ENCODE data around the gene SF3B3. TPM values are rescaled to one million over a fixed set of nuclear protein-coding genes. Genes with fewer than 3 reads are reported as not detected.

The SF3B3 gene
- total RNA-seq, 2 experiments from 2014 or later, result 195 to 441 TPM

- no peak for TF ChIP-seq EZH2phosphoT487 (IDR thresholded peaks at IDR 0.05; ENCODE audit: borderline replicate concordance, low read depth, low read length)
- Histone ChIP-seq H3K9me3 (ENCODE audit: low read length) (no peaks in the 10 kb centered on the region), H3K4me3 (ENCODE audit: low read depth, low read length, poor library complexity, severe bottlenecking) (no peak overlapping the region), H3K36me3 (ENCODE audit: insufficient read depth, low read length) (peaks cover 100% of the 10 kb centered on the region), H4K20me1 (ENCODE audit: insufficient read depth, low read length) (peaks cover 24% of the 10 kb centered on the region), H3K79me2 (ENCODE audit: insufficient read depth, low read depth, low read length) (peaks cover 78% of the 10 kb centered on the region; the same call in 1 of the 2 replicates), H3K4me2 (ENCODE audit: low read length) (no peak overlapping the region), H3K4me1 (ENCODE audit: insufficient read depth, low read length, poor library complexity, severe bottlenecking) (no peaks in the 10 kb centered on the region), H2AFZ (ENCODE audit: low read length) (no peak overlapping the region), H3K9me2 (ENCODE audit: insufficient read depth, low read length) (no peaks in the 10 kb centered on the region), H3K27ac (ENCODE audit: low read depth, low read length, poor library complexity, severe bottlenecking) (no peak overlapping the region)
- intact Hi-C loops (cut with micrococcal nuclease; ENCODE audit: unreplicated experiment), result loop anchor here (10.0 kb wide), 1 partner anchor 285 kb away; no protein-coding TSS in a partner anchor
- BruUV-seq (replicated peaks), result no TSS peak
- ChIA-PET POLR2A (no interaction called here), CTCF (ENCODE audit: unreplicated experiment) (no interaction called here)
- no peak for DNase-seq (ENCODE audit: low spot score)
These were observed 26.5 kb downstream of the SF3B3 start for GRCh38 chr16:70550082-70550481.

GRCh38 chr16:70551788-70552187 lies 28.2 kb downstream of the SF3B3 start:
- no peaks in the 10 kb centered on the region for H3K4me1 ChIP-seq (ENCODE audit: insufficient read depth, low read length, poor library complexity, severe bottlenecking)
- no peaks in the 10 kb centered on the region for H3K9me2 ChIP-seq (ENCODE audit: insufficient read depth, low read length)
- no peak overlapping the region for H2AFZ ChIP-seq (ENCODE audit: low read length)
- POLR2A ChIA-PET, result no interaction called here
- no peak overlapping the region for H3K4me3 ChIP-seq (ENCODE audit: low read depth, low read length, poor library complexity, severe bottlenecking)
- DNase-seq (ENCODE audit: low spot score), result no peak
- H4K20me1 ChIP-seq (ENCODE audit: insufficient read depth, low read length), result peaks cover 18% of the 10 kb centered on the region
- BruUV-seq (replicated peaks), result no TSS peak
- no peak overlapping the region for H3K27ac ChIP-seq (ENCODE audit: low read depth, low read length, poor library complexity, severe bottlenecking)
- H3K4me2 ChIP-seq (ENCODE audit: low read length), result no peak overlapping the region
- intact Hi-C loops (cut with micrococcal nuclease; ENCODE audit: unreplicated experiment), result loop anchor here (10.0 kb wide), 1 partner anchor 287 kb away; no protein-coding TSS in a partner anchor
- CTCF ChIA-PET (ENCODE audit: unreplicated experiment), result no interaction called here
- H3K36me3 ChIP-seq (ENCODE audit: insufficient read depth, low read length), result peaks cover 100% of the 10 kb centered on the region
- no peak for TF ChIP-seq EZH2phosphoT487 (IDR thresholded peaks at IDR 0.05; ENCODE audit: borderline replicate concordance, low read depth, low read length)
- TF ChIP-seq CTCF (conservative IDR thresholded peaks at IDR 0.05; ENCODE audit: low read length), result no peak
- H3K79me2 ChIP-seq (ENCODE audit: insufficient read depth, low read depth, low read length), result peaks cover 66% of the 10 kb centered on the region; the same call in 1 of the 2 replicates
- H3K9me3 ChIP-seq (ENCODE audit: low read length), result no peaks in the 10 kb centered on the region

GRCh38 chr16:70552675-70553074 lies 29.1 kb downstream of the SF3B3 start:
- Histone ChIP-seq H3K79me2 (ENCODE audit: insufficient read depth, low read depth, low read length) (peaks cover 62% of the 10 kb centered on the region; the same call in 1 of the 2 replicates), H3K9me3 (ENCODE audit: low read length) (no peaks in the 10 kb centered on the region), H3K4me3 (ENCODE audit: low read depth, low read length, poor library complexity, severe bottlenecking) (no peak overlapping the region), H3K36me3 (ENCODE audit: insufficient read depth, low read length) (peaks cover 100% of the 10 kb centered on the region), H4K20me1 (ENCODE audit: insufficient read depth, low read length) (peaks cover 19% of the 10 kb centered on the region), H3K4me2 (ENCODE audit: low read length) (no peak overlapping the region), H3K9me2 (ENCODE audit: insufficient read depth, low read length) (no peaks in the 10 kb centered on the region), H3K4me1 (ENCODE audit: insufficient read depth, low read length, poor library complexity, severe bottlenecking) (no peaks in the 10 kb centered on the region), H3K27ac (ENCODE audit: low read depth, low read length, poor library complexity, severe bottlenecking) (no peak overlapping the region), H2AFZ (ENCODE audit: low read length) (no peak overlapping the region)
- ChIA-PET CTCF (ENCODE audit: unreplicated experiment) (no interaction called here), POLR2A (interaction anchor here (1.1 kb wide), 1 partner anchor 11 kb away, joined by 4 read pairs; no protein-coding TSS in a partner anchor)
- TF ChIP-seq EZH2phosphoT487 (IDR thresholded peaks at IDR 0.05; ENCODE audit: borderline replicate concordance, low read depth, low read length), result no peak
- no peak for TF ChIP-seq CTCF (conservative IDR thresholded peaks at IDR 0.05; ENCODE audit: low read length)
- intact Hi-C loops (cut with micrococcal nuclease; ENCODE audit: unreplicated experiment), result loop anchor here (10.0 kb wide), 1 partner anchor 288 kb away; no protein-coding TSS in a partner anchor
- DNase-seq (ENCODE audit: low spot score), result no peak
- no TSS peak for BruUV-seq (replicated peaks)

All from OCI-LY7 (cell line).